Measurements from ENCODE around the gene DNMT3L. TPM values are rescaled to one million over a fixed set of nuclear protein-coding genes. Genes with fewer than 3 reads are reported as not detected.

DNMT3L gene
- total RNA-seq, 4 donors from 2014 or later, result not detected

- 94% methylated on average over 2 of the region's 17 CpGs; no CpG with 5 or more reads in 1 of the 2 donors for WGBS, 2 donors (ENCODE audit: low coverage in 1 of 2)
- no peak for ATAC-seq
Observed at GRCh38 chr21:44265734-44266270, 4.1 kb upstream of the DNMT3L start.

GRCh38 chr21:44263768-44264167, 2.1 kb upstream of the DNMT3L start:
- H3K27me3 ChIP-seq, result peaks cover 41% of the 10 kb centered on the region
- TF ChIP-seq CTCF (IDR thresholded peaks at IDR 0.05) (no peak), EP300 (IDR thresholded peaks at IDR 0.05) (no peak), POLR2A (IDR thresholded peaks at IDR 0.05) (no peak), POLR2AphosphoS5 (IDR thresholded peaks at IDR 0.05) (no peak)
- 54 to 55% methylated on average over 2 to 4 of the region's 4 CpGs for WGBS, 2 donors (ENCODE audit: low coverage in 1 of 2)
- no peak overlapping the region for H3K4me3 ChIP-seq
- H3K9me3 ChIP-seq, result peaks cover 0 to 17% (median 0%) of the 10 kb centered on the region in 3 donors
- no peak for ATAC-seq
- H3K4me1 ChIP-seq, result no peaks in the 10 kb centered on the region
- no peaks in the 10 kb centered on the region for H3K36me3 ChIP-seq
- H3K27ac ChIP-seq, result no peak overlapping the region

More at GRCh38 chr21:44265734-44266270, 4.1 kb upstream of the DNMT3L start:
- TF ChIP-seq EP300 (IDR thresholded peaks at IDR 0.05), result no peak
- no peak for TF ChIP-seq POLR2A (IDR thresholded peaks at IDR 0.05)
- TF ChIP-seq POLR2AphosphoS5 (IDR thresholded peaks at IDR 0.05), result no peak
- TF ChIP-seq CTCF (IDR thresholded peaks at IDR 0.05), result no peak
- Histone ChIP-seq H3K4me3 (no peak overlapping the region), H3K9me3 (no peaks in the 10 kb centered on the region), H3K27me3 (peaks cover 36% of the 10 kb centered on the region), H3K36me3 (no peaks in the 10 kb centered on the region), H3K4me1 (no peaks in the 10 kb centered on the region), H3K27ac (no peak overlapping the region)

GRCh38 chr21:44263221-44263760, 1.6 kb upstream of the DNMT3L start:
- no peak for ATAC-seq
- 17 to 71% methylated on average over 2 to 4 of the region's 18 CpGs for whole genome bisulfite sequencing, 2 donors (ENCODE audit: low coverage in 1 of 2)
- TF ChIP-seq CTCF (IDR thresholded peaks at IDR 0.05) (no peak), POLR2AphosphoS5 (IDR thresholded peaks at IDR 0.05) (no peak), EP300 (IDR thresholded peaks at IDR 0.05) (no peak), POLR2A (IDR thresholded peaks at IDR 0.05) (no peak)

GRCh38 chr21:44262338-44263056, 800 bp upstream of the DNMT3L start:
- no peak for ATAC-seq
- Histone ChIP-seq H3K27ac (no peak overlapping the region), H3K9me3 (peaks cover 0 to 18% (median 0%) of the 10 kb centered on the region in 3 donors), H3K36me3 (no peaks in the 10 kb centered on the region), H3K4me1 (no peaks in the 10 kb centered on the region), H3K27me3 (peaks cover 44% of the 10 kb centered on the region), H3K4me3 (no peak overlapping the region)
- TF ChIP-seq POLR2A (IDR thresholded peaks at IDR 0.05) (no peak), EP300 (IDR thresholded peaks at IDR 0.05) (no peak), CTCF (IDR thresholded peaks at IDR 0.05) (no peak), POLR2AphosphoS5 (IDR thresholded peaks at IDR 0.05) (no peak)
- WGBS, 2 donors (ENCODE audit: low coverage in 1 of 2), result 42 to 66% methylated on average over 2 to 5 of the region's 12 CpGs

More at GRCh38 chr21:44263221-44263760, 1.6 kb upstream of the DNMT3L start:
- no peaks in the 10 kb centered on the region for H3K36me3 ChIP-seq
- H3K27ac ChIP-seq, result no peak overlapping the region
- no peaks in the 10 kb centered on the region for H3K4me1 ChIP-seq
- H3K4me3 ChIP-seq, result no peak overlapping the region
- H3K27me3 ChIP-seq, result peaks cover 44% of the 10 kb centered on the region
- H3K9me3 ChIP-seq, result peaks cover 0 to 18% (median 0%) of the 10 kb centered on the region in 3 donors
